Stimulated activated CD4-positive, alpha-beta T cell treated with anti-CD3 and anti-CD28 coated beads, Interleukin-12 subunit alpha, Interleukin-12 subunit beta, amount 100 ng/mL, for 48 hours (primary cell): ENCODE results near the gene HTD2.
A peak's percentile ranks its signal among the peaks of the same experiment; 100 is the strongest.
"Not testable (repeated sequence)": the region's sequence is repeated elsewhere in the genome, so short reads cannot be mapped to it uniquely, and the experiment has no call there.

Experiments used
- DNase-seq, 3 donors: peaks; one replicate each; pipeline ENCODE4 v3.0.0-alpha.2; 2020; ENCODE audit warnings: low read depth in 2 of 3, low spot score in 1 of 3

Gene HTD2

GRCh38 chr3:58331593-58332152, 25.4 kb downstream of the HTD2 start:
- no peak for DNase-seq

GRCh38 chr3:58332575-58333188, 26.4 kb downstream of the HTD2 start, which contains the start of gene PXK:
TSS of gene PXK (plus strand) at chr3:58332892. CDS start at chr3:58332989, 97 bp downstream.
- peak; percentile 55 to 77 (median 69) for DNase-seq

GRCh38 chr3:58333206-58334012, 27.1 kb downstream of the HTD2 start:
- no peak for DNase-seq

DNA sequence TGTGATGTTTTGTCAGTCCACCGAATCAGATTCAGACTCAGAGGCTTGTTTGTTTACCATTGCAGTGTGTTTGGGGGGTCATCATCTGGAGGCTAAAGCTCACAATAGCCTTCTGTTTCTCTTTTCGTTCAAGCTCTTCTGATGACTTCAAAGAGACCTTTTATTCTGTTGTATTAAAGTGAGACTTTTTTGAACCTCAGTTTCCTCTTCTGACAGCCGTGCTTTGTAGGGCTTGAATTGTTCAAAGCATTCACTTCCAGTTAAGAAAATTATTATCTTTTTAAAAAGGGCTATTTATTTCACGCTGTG, 27.6 kb downstream of the HTD2 start:
- DNase-seq = no peak

- no peak for DNase-seq
Measured at GRCh38 chr3:58334506-58334884, 28.2 kb downstream of the HTD2 start.

- DNase-seq = no peak
Measured at GRCh38 chr3:58335652-58335947, 29.3 kb downstream of the HTD2 start.

- DNase-seq = no peak
Measured at GRCh38 chr3:58336135-58336882, 30.0 kb downstream of the HTD2 start.

DNA sequence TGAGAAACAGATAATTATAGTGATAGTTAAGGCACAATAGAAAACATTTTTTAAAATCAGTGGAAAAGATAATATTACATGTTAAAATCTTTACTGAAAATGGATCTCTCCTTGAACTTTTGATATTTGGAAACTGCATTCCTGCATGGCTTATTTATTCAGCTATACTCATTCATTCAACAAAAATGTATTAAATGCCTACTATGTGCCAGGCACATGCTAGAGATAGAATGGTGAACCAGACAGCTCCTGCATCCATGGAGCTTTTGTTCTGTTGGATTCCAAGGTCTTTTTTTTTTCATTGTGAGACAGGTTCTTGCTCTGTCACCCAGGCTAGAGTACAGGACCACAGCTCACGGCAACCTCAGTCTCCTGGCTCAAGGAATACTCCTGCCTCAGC, 30.9 kb downstream of the HTD2 start:
- DNase-seq = no peak

- not testable (repeated sequence) for DNase-seq
Measured at GRCh38 chr3:58339146-58339545, 32.8 kb downstream of the HTD2 start.

DNA sequence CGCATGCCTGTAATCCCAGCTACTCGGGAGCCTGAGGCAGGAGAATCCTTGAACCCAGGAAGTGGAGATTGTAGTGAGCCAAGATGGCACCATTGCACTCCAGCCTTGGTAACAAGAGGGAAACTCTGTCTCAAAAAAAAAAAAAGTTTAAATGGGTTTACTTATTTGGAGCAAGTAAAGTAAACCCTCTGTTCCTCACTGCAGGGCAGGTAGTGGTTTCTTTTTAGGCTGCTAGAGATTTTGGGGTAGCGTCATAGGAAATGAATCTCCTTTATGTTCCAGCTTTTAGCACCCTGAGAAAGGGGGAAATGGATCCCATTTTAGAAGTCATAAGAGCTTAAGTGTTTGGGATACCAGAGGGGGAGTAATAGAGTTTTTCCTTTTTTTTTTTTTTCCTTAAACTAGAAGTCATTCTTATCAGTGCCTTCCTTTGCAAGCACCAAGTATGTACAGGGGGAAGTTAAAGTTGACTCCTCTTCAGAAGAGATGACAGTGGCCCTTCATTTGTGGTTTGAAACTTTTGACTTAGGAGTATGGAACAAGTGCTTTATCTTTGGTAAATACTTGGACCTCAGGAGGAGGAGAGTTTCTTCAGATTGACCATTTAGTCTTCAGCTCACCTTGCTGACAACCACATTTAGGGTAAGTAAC, 34.4 kb downstream of the HTD2 start:
- no peak for DNase-seq

GRCh38 chr3:58341376-58341775, 35.1 kb downstream of the HTD2 start:
- DNase-seq = no peak

DNA sequence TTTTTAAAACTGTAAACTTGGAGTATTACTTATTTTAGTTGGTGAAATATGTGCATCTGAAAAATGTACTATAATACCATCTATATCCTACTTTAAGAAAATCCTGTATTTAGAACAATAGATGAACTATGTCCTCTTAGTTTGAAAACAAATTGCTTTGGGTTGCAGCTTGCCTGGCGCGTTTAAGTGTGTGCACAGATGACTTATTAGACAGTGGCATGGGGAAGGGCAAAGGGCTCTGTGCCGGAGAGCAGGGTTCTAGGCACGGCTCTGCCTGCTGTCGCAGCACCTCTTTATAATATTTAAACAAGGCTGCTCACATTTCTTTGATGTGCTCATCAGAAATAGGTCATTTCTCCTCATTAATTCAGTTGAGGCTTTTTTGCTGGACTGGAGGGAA, 36.4 kb downstream of the HTD2 start:
- DNase-seq = no peak

- DNase-seq = no peak
Measured at GRCh38 chr3:58345457-58345856, 39.1 kb downstream of the HTD2 start.

- DNase-seq = no peak
Measured at GRCh38 chr3:58346368-58346767, 40.0 kb downstream of the HTD2 start.

GRCh38 chr3:58347984-58348383, 41.7 kb downstream of the HTD2 start:
- DNase-seq = no peak

- no peak for DNase-seq
Measured at GRCh38 chr3:58349792-58350626, 43.7 kb downstream of the HTD2 start.

DNA sequence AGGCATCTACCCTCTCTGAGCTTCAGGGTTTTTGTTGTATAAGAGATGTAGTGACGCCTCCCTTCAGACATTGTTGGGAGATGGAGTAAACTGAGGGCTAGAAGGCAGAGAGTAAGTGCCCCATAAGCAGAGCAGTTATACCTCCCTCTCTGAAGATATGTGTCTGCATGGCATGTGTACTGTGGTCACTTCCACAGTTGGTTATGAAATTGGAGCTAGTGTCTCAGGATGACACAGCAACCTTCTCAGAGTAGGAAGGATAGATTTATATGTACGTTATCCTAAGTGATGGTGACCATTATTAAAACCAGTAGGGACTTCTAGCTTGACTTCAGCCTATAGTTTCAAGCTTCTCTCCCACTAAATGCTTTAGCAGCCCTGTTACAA, 44.3 kb downstream of the HTD2 start:
- no peak for DNase-seq

DNA sequence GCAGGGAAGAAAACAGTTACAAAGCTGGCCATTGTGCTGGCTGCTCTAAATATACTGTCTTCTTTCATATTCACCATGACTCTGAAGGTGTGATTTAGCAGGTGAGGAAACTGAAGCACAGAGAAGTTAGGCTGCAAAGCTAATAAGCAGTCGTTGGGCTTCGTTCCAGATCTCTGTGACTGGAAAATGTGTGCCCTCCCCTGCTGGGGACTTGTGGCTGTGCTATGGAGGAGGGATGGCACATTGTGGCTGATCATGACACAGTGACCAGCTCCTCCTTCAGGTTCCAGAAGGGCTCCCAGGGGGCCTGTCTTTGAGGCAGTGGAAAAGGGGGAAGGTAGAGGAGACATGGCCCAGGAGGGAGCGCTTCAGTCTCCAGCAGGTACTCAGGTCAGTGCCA, 45.6 kb downstream of the HTD2 start:
- no peak for DNase-seq

DNA sequence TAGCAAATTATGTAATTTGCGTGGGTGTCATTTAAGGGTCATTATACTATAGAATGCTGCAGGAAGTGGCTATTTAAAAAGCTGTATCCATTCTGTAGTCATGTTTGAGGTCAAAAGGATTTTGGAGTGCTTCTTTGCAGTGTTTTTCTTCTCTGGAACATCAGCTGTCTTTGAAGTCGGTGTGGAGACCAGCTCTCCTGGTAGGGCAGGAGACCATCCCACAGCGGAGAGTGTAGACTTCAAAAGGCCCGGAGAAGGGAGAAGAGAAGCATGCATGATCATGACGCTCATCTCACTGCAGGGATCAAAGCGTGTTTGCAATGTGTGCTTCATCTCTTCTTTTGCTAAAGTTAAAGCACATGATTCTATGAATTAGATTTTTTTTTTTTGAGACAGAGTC, 46.3 kb downstream of the HTD2 start:
- DNase-seq = no peak

DNA sequence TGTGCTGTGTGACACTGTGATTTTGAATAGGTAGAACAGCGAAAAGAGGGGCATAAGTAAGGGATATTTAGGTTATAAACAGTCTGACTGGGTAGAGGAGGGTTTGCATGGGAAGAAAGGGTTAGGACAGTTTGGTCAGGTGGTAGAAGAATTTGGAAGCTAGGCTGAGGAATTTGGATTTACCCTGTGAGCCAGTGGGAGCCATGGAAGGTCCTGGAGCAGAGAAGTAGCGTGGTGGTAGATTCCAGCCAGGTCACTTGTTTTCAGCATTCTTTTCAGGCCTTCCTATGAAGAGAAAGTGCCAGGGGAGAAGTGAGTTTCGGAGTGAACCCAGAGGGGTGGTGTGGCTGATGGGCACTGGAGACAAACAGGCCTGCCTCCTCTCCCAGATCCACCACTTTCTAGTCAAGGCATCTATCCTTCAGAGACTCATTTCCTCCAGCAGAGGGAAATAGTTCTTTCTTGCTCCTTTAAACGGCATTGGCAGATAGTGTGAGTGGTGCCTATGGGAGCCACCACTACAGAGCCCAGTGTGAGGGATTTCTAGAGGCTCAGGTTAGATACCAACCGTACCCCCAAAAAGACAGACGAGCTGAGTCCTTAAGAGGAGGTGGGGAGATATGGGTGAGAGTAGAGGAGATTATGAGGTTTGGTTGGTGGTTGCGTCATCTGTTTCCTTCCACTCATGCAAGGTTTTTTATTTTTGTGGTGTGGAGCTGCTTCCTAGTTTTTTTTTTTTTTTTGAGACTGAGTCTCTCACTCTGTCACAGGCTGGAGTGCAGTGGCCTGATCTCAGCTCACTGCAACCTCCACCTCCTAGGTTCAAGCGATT, 47.6 kb downstream of the HTD2 start:
- no peak for DNase-seq
